Astrocyte of the cerebellum (primary cell): Measurements from ENCODE around the gene SLC35G3.
A peak's percentile ranks its signal among the peaks of the same experiment; 100 is the strongest.
"Not testable (repeated sequence)": the region's sequence is repeated elsewhere in the genome, so short reads cannot be mapped to it uniquely, and the experiment has no call there.

Source experiments
- DNase-seq: peaks from one replicate; pipeline ENCODE4 v3.0.0-alpha.2; 2011; ENCODE audit warnings: low read depth
- H3K4me3 ChIP-seq: 2 replicates; pipeline ENCODE4 v1.5.1; 2011; ENCODE audit warnings: mild to moderate bottlenecking, low read depth, low read length, moderate library complexity
- CTCF ChIP-seq: IDR thresholded peaks from 2 replicates; pipeline ENCODE4 v1.5.1; 2012; ENCODE audit warnings: low read length, low read depth, moderate library complexity, mild to moderate bottlenecking; ENCODE audit errors: missing control alignments
- in situ Hi-C: cut with HindIII; loops from 2 replicates; pipeline ENCODE4 v1.10.0; 2017; ENCODE audit warnings: low sequenced_read_pairs

SLC35G3 gene

GRCh38 chr17:35176897-35177296, 17.3 kb downstream of the SLC35G3 start:
- H3K4me3 ChIP-seq, result no peak overlapping the region
- TF ChIP-seq CTCF, result no peak
- DNase-seq, result no peak
- in situ Hi-C loops, result no loop called here

- H3K4me3 ChIP-seq, result no peak overlapping the region
- no peak for TF ChIP-seq CTCF
- no peak for DNase-seq
- in situ Hi-C loops, result no loop called here
These were observed 18.4 kb downstream of the SLC35G3 start for GRCh38 chr17:35175638-35176415.

- DNase-seq, result no peak
- in situ Hi-C loops, result no loop called here
- TF ChIP-seq CTCF, result no peak
- no peak overlapping the region for H3K4me3 ChIP-seq
These were observed 19.3 kb downstream of the SLC35G3 start for GRCh38 chr17:35174835-35175334.

- H3K4me3 ChIP-seq, in situ Hi-C loops, DNase-seq: not testable (repeated sequence)
These were observed 21.9 kb downstream of the SLC35G3 start for GRCh38 chr17:35172321-35172720.

GRCh38 chr17:35171834-35172233, 22.4 kb downstream of the SLC35G3 start:
- no peak overlapping the region for H3K4me3 ChIP-seq
- no peak for DNase-seq
- in situ Hi-C loops, result no loop called here
- TF ChIP-seq CTCF, result no peak

GRCh38 chr17:35170968-35171771, 23.0 kb downstream of the SLC35G3 start:
- peak; percentile 2 for TF ChIP-seq CTCF
- in situ Hi-C loops, result no loop called here
- no peak overlapping the region for H3K4me3 ChIP-seq
- DNase-seq, result no peak
